Erythroblast (primary cell): ENCODE data around the gene GPD2.
"Not testable (repeated sequence)": the region's sequence is repeated elsewhere in the genome, so short reads cannot be mapped to it uniquely, and the experiment has no call there.

ENCODE experiments used
- GATA1 ChIP-seq: IDR thresholded peaks from 2 replicates; pipeline ENCODE4 v1.6.1; 2011; ENCODE audit warnings: low read depth, mild to moderate bottlenecking, control low read depth, low read length, moderate library complexity
- POLR2A ChIP-seq: IDR thresholded peaks from 2 replicates; pipeline ENCODE4 v1.6.1; 2011; ENCODE audit warnings: mild to moderate bottlenecking, low read length

- TF ChIP-seq POLR2A, GATA1: not testable (repeated sequence)
Measured at GRCh38 chr2:156495998-156496397, 59.8 kb downstream of the GPD2 start.
